Frontal cortex (tissue), 4 donors: ENCODE results near the gene KRT2. TPM values are rescaled to one million over a fixed set of nuclear protein-coding genes. Genes with fewer than 3 reads are reported as not detected.
A peak's percentile ranks its signal among the peaks of the same experiment; 100 is the strongest.
"Not testable (repeated sequence)": the region's sequence is repeated elsewhere in the genome, so short reads cannot be mapped to it uniquely, and the experiment has no call there.

ENCODE experiments used
- DNase-seq, 2 donors: peaks; one replicate each; pipeline ENCODE4 v3.0.0; 2012; ENCODE audit warnings: low spot score in 2 of 2
- FAIRE-seq: peaks from 2 replicates; lab custom pipeline; 2012; peaks lifted over from hg19 to GRCh38; lab: Jason Lieb, UNC
- total RNA-seq: library from RNA; depleted of rRNA; stranded (reverse); fragments of >200 nt; gene quantifications from one replicate; pipeline ENCODE4 v1.2.3, GENCODE V29; 2014
- donor health status: control.
- donor health status: control.
- donor health status: control.

Gene KRT2
- total RNA-seq, 1 donor from 2014 or later = not detected

DNA sequence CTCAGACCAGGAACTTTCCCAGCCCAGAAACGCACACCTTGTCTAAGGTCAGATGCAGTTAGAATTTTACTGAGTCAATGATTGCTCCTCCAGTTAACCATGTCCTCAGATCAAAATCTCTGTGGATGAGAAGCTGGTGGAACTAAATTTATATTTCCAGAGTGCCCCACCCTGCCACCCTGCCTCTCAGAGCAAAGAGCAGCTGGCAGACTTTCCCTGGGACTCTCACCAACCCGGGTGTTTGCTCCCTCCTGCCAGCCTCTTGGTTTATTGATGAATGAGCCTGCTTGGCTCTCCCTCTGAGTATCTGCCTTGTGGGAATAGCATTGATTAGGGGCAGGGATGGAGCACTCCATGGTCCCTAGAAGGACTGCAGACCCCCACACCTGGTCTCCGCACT, 34.1 kb upstream of the KRT2 start:
- DNase-seq (no peak), FAIRE-seq (no peak)

DNA sequence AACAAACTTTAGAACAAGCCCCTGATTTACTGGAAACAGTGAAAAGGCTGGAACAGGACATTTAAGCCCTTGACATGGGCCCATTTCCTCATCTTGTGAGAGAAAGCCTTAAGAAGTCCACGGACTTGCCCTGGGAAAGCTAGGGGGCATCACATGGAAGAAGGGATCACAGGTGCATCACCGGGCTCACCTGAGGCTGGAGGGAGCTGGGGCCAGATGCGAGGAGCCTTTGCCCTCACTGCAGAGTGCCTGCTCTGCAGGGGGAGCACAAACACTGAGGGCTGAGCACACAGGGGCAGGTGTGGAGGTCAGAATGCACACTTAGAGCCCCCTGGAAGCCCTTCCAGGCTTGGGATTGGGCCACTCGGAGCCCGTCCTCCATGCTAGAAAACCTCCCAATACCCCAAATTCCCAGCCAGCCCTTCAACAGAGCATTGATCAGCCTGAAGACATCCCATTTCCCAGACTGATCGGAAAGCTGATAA, 33.4 kb upstream of the KRT2 start:
- DNase-seq (no peak), FAIRE-seq (no peak)

DNA sequence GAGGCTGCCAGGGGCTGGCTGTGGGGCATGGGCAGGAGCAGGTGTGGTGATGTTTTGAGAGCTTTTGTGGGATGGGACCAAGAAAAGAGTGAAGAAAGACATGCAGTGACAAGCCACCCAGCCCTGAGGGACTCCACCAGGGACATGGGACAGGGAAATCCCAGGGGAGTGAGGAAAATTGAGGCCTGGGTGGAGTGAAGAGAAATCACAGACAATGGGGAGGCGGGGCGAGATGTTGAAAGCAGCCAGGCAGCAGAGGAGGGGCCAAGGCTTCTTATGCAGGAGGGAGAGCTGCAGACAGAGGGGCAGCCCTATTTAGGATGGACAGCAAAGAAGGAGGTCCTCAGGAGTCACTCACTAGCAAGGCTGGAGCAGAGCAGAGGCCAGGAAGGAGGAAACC, 32.4 kb upstream of the KRT2 start:
- DNase-seq (no peak), FAIRE-seq (no peak)

DNA sequence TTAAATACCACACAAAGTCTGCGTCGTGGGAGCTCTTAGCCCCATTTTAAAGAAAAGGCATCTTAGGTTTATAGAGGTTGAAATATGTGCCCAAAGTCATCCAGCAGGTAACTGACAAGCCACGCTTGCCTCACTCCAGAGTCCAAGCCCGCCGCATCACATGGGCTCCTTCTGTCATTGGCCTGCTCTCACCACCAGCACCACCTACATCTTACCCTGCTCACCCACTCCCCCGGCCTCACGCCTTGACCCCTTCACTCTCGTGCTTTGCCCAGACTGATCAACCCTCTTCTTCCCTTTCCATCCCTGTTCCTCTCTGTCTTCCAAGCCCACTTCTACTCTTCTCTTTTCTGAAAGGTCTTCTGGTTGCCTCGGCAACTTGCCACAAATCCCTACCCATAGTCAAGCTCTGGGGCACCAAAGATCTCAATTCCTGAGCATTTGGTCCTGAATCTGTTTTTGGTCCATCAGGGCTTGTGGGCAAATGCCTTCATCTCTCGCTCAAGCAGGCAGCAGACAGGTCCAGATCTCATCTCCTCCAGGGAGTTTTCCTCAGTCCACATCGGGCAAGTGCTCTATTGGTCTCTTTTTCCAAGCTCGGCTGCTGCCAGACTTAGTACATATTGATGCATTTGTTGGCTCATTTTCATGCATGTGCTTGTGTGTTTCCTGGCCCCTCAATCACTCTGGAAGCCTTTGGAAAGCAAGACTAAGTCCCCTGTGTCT, 31.7 kb upstream of the KRT2 start:
- DNase-seq (no peak), FAIRE-seq (no peak)

DNA sequence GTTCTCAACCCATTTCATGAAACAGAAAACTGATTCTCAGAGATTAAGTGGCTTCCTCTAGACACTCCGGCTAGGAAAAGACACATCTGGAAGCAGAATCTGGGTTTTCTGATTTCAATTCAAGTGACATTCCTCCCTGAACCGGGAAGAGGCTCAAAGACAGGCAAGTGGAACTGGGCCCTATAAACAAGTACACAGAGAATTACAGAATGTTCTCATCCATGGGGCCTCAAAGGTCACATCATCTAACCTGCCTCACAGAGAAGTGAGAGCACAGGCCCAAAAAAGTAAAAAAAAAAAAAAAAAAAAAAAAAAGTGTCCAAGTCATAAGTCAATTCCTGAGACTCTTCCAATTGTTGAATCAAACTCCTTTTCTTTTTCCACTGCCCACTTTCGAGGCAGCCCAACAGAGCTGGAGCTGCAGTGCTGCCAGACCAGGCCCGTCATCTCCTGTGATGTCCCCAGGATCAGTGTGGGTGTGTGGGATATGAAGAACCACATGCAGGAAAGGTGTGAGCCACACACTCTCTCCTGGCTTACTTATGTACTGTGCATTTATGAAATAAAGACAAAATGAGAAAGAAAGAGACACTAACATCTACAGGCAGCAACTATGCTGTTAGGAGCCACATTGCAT, 31.0 kb upstream of the KRT2 start:
- DNase-seq (no peak), FAIRE-seq (no peak)

DNA sequence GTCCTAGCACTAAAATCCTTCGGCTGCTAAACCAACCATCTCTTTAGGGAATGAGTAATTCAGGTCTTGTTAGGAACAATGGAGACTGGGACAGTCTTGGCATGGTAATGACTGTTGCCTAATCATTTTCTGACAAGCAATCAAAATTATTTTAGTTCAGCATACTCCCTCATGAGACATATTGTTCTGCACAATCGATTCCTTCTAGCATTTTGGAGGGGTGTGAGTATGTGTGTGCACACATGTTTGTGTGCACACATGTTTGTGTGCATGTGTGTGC, 30.3 kb upstream of the KRT2 start:
- no peak for DNase-seq
- FAIRE-seq = no peak

DNA sequence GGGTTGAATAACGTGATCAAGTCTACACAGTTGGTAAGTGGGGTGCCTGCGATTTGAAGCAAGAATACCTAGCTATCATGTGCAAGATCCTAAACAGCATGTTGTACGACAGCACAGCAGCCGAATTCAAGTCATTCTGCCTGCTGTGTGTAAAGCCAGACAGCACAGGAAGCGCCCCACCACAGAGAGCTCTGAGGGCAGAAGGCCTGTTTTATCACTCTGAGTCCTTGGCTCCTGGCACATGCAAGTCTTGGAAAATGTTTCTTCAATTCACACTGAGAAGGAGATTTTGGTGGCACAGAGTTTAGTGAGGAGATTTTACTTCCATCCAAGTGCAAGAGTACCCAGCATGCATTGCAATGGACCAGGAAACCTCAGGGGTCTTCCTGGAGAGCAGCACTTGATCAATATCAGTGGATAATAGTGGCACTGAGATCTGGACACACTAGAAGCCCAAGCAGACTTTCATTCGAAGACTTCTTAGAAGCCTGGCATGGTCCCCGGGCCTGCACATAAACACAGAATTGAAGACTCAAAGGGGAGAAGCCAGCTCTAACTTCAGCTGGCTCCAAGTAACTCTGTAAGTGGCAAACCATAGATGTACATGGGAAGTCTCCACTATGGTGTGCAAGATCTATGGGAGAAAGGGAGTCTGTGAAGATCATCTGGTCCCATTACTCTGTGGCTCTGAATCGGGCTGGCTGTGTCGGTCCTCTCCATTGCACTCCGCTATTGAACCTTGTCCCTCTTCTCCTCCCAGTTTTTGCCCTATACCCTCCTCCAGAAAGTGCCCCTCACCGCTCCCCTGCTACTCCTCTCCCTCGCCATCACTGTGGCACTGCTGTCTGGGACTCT, 29.7 kb upstream of the KRT2 start:
- DNase-seq = no peak
- no peak for FAIRE-seq

DNA sequence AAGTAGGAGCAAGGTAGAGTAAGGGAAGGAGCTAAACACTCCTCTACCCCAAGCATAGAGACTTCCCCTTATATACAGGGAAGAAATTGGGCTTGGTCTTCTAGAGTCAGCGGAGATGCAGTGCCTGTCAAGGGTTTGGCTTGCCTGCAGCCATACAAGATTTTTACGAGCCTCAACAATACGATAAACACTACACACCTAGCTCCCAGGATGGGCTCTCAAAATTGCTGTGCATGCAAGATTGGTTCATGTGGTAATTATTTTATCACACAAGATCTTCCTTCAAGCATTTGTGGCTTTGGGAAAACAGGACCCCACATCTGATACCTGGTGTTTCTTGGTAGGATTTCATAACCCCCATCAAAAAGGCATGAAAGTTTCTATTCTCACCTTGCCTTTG, 28.4 kb upstream of the KRT2 start, which contains the start of gene KRT1:
KRT1 (minus strand) TSS at position 45 of the 400 bp plus-strand sequence. CDS start 59 bp downstream, outside the sequence.
- FAIRE-seq = no peak

DNA sequence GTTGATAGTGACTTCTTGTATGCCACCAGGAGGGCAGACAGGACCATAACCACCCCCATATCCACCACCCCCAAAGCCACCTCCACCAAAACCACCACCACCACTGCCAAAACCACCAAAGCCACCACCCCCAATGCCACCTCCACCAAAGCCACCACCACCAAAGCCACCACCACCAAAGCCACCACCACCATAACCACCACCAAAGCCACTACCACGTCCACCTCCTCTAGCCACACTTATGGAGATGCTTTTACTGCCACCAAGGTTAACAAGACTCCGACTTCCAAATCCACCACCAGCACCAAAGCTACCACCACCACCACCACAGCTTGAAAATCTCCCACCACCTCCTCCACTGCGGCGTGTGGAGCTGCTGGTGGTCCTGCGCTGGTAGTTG, 27.9 kb upstream of the KRT2 start:
- no peak for DNase-seq
- FAIRE-seq = no peak

More for the DNA sequence above, 28.4 kb upstream of the KRT2 start, which contains the start of gene KRT1:
- no peak for DNase-seq

DNA sequence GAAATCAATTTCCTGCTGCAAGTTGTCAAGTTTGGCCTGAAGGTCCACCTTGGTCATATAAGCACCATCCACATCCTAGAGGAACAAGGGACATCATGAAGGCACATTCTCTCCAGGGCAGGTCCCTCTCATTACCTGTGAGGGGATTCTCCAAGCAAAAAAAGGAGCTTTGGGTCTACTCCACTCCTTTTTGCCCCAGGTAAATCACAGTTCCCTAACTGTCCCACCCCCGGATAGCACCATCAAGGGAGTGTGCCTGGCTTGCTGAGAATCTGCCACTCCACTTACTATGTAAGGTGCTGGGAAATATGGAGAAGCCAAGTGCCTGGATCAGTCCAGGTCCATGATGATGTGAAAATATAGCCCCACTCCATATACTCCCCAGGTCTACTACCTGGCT, 25.7 kb upstream of the KRT2 start:
- FAIRE-seq (no peak), DNase-seq (no peak)

DNA sequence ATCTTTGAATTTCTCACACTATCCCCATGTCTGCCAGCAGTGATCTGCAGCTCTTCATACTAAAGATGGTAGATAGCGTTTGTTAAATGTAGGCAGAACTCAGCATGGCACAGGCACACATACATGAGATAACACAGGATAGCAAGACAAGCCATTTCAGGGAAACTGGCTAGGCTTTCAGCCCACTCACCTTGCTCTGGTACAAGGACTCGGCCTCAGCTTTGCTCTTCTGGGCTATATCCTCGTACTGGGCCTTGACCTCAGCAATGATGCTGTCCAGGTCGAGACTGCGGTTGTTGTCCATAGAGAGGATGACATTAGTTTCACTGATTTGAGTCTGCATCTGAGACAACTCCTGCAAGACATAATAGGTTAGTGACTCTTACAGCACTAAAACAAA, 25.1 kb upstream of the KRT2 start:
- FAIRE-seq = no peak

DNA sequence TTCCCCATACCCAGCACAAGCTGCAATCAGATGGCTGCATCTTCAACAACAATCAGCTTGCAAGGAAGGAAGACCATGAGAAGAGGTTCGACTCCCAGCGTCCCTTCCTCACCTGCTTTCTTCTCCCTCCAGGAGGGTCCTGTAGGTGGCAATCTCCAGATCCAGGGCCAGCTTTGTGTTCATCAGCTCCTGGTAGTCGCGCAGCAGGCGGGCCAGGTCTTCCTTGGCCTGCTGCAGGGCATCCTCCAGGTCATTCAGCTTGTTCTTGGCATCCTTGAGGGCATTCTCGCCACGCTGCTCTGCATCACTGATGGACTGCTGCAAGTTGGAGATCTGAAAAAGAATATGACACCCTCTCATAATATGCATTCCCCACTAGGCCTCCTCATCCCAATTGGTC, 24.2 kb upstream of the KRT2 start:
- DNase-seq (no peak), FAIRE-seq (no peak)

More for the DNA sequence above, 25.1 kb upstream of the KRT2 start:
- no peak for DNase-seq

DNA sequence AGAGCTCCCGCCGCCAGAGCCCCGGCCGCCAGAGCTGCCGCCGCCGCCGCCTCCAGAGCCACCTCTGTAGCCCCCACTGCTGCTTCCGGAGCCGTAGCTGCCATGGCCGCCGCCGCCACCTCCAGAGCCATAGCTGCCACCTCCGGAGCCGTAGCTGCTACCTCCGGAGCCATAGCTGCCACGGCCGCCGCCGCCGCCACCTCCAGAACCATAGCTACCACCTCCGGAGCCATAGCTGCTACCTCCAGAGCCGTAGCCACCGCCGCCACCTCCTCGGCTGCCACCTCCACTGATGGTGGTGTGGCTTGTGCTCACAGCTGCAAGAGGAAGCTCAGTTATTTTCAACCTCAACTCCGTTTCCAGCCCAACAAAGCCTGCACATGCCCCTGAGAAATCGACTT, 23.3 kb upstream of the KRT2 start:
- no peak for FAIRE-seq
- no peak for DNase-seq

DNA sequence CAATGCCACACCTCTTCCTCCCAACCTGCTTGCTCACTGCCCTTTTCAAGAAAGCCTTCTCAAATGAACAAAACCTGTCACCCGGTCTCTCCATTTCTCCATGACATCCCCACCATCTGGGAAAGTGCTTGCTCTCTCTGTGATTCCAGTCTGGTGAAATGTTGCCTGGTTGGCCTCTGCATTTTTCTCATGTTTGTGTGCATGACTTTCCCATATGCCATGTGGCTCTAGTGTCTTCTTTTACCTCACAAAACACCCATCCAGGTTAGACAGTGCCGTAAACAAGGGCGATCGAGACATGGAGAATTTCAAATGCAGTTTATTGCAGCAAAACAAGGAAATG, 22.4 kb upstream of the KRT2 start:
- FAIRE-seq (no peak), DNase-seq (no peak)

DNA sequence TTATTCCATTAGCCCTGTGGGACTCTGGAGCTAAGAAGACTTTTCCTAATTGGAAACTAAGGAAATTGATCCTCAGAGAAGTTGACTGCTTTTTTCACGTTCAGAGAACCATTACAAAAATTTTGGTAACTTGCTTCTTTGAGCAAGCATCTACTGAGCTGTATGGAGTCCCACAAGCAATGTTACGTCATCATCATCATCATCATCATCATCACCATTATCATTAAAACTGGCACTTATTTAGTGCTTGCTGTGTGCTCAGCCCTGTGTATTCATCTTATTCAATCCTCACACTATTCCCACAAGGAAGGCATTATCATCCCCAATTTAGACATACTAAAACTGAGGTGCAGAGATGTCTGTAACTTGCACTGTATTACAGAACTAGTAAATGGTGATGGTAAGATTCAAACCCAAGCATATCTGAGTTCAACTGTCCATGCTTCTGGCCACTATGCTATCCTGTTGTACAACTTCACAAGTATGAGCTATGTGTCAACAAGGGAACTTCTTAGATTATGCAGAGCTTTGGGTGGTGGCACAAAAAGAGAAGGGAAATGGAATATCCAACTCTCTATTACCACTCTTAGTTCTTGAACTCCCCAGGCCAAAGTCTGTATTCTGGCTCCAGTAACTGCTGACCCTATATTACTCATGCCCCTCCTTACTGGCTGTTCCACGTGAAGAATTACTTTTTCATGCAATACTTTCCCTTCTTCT, 21.9 kb upstream of the KRT2 start:
- DNase-seq (no peak), FAIRE-seq (no peak)

DNA sequence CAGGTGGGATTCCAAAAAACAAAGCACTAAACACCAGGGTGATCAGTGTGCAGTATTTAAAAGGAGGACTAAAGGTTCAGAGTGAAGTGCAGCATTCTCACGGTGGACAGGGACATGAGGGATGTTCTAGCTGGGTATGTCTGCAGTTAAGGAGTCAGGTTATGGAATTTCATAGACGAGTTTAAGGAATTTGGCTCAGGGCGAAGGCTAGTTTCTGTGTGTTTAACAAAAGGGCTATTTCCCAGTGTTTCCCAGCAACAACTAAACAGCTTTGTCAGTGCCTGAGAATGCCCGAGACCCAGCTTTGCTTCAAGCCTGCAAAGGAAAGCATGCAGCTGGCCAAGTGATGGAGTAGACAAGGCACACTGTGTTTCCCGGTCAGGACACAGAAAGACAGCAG, 21.2 kb upstream of the KRT2 start:
- FAIRE-seq (no peak), DNase-seq (peak in 1 of 2 donors; percentile 34)

DNA sequence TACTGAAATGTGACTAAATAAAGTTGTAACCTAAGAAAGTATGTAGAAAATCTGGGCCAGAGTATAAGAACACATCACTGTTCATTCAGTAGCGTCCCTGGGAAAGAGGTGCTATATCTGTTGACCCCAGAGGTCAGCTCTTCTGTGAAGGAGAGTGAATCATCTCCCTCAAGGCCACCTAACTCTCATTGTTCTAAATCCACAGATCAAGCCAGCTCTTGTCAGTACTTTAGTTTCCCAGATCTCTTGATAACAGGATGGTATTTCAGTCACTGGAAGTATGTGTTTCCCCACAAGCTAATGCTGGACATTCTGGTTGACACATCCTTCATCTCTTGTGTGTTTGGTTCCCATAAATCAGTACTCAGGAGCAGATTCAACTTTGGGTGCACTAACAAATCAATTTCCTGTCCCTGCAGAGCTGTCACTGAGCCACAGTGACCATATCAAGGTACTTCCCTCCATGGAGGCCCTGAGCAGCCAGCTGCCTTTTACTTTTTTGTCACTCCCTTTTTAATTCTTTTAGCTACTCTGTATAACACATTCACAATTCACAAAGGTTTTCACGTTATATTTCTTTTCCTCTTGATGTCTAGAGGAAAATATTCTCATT, 20.4 kb upstream of the KRT2 start:
- DNase-seq (no peak), FAIRE-seq (no peak)

DNA sequence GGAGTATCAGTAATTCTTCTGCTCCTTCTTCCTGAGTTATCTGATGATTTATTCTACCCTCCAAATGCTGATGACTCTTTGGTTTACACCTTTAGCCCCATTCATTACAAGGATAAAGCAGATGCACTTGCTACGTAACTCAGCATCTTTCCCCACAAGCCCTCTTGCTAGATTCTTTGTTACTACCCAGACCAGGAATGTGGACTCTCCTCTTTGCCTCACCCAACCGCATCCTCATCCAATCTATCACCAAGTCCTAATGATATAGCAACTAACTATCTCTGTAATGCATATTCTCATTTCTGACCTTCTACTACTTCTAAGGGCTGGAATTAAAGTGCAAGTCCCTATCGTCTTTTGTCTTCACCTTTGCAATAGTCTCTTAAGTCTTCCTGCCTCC, 18.9 kb upstream of the KRT2 start:
- FAIRE-seq (no peak), DNase-seq (no peak)

DNA sequence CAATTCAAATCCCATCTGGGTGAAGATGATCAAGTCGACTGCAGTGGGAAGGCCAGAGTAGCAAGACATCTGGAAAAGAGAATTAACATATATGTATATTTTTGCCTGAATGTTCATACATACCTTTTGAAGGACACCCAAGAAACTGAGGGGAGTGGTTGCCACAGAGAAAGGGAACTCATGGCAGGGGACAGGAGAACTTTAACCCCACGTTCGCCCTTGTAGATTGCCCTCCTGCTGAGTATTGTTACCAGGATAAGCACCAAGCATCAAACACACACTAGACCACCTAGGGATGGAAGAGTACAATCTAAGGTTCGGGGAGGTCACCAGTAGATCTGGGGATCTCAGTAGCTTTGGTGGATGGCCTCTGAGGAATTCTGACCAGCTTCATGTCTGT, 18.5 kb upstream of the KRT2 start:
- no peak for DNase-seq
- no peak for FAIRE-seq

DNA sequence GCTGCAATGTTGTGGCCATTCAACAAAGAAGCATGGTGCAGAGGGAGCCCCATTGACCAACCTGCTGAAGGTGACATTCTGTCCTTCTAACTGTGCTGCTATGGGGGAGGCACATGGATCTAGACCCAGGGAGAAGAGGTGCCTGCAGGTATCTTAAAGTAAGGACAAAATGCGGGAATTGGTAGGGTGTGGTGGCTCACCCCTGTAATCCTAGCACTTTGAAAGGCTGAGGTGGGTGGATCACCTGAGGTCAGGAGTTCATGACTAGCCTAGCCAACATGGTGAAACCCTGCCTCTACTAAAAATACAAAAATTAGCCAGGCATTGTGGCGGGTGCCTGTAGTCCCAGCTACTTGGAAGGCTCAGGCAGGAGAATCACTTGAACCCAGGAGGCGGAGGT, 17.9 kb upstream of the KRT2 start:
- not testable (repeated sequence) for DNase-seq, FAIRE-seq
